ENCODE measurements around the gene CACNB2. TPM values are rescaled to one million over a fixed set of nuclear protein-coding genes. Genes with fewer than 3 reads are reported as not detected.

CACNB2 gene
- total RNA-seq, 1 experiment from 2014 or later, result 34.1 TPM

DNA sequence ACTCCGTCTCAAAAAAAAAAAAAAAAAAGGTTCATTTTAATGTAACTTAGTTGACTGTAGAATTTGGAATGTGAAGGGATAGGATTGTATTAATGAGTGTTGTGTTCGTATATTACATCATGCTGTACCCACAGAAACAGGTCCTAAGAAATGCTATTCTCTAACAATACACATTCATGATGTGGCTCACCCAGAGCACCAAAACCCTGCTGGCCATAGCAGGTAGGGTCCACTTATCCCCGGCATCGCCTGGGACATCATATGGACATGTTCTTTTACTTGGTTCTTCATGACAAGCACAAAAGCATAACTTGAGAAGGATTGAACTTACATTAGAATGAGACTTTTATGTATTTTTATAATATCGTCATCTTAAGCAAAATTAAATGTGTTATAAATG is 241.5 kb downstream of the CACNB2 start:
- no peak overlapping the region for H3K27ac ChIP-seq (ENCODE audit: low read depth, low read length, poor library complexity, severe bottlenecking)
- H3K27me3 ChIP-seq (replicated peaks; ENCODE audit: insufficient read depth, low read depth, low read length, poor library complexity), result no peaks in the 10 kb centered on the region
- intact Hi-C loops (cut with micrococcal nuclease; ENCODE audit: unreplicated experiment), result no loop called here
- DNase-seq (ENCODE audit: low spot score), result no peak
- ChIA-PET POLR2A (ENCODE audit: low non-redundant PET) (no interaction called here), CTCF (no interaction called here)
- BruUV-seq (replicated peaks), result no TSS peak
- no peak for TF ChIP-seq EZH2 (IDR thresholded peaks at IDR 0.05; ENCODE audit: borderline replicate concordance, low read depth, low read length, poor library complexity, severe bottlenecking)
- TF ChIP-seq, protein P1, sequence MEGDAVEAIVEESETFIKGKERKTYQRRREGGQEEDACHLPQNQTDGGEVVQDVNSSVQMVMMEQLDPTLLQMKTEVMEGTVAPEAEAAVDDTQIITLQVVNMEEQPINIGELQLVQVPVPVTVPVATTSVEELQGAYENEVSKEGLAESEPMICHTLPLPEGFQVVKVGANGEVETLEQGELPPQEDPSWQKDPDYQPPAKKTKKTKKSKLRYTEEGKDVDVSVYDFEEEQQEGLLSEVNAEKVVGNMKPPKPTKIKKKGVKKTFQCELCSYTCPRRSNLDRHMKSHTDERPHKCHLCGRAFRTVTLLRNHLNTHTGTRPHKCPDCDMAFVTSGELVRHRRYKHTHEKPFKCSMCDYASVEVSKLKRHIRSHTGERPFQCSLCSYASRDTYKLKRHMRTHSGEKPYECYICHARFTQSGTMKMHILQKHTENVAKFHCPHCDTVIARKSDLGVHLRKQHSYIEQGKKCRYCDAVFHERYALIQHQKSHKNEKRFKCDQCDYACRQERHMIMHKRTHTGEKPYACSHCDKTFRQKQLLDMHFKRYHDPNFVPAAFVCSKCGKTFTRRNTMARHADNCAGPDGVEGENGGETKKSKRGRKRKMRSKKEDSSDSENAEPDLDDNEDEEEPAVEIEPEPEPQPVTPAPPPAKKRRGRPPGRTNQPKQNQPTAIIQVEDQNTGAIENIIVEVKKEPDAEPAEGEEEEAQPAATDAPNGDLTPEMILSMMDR (conservative IDR thresholded peaks at IDR 0.05; ENCODE audit: low read depth, low read length), result no peak
- no peaks in the 10 kb centered on the region for H3K36me3 ChIP-seq (ENCODE audit: insufficient read depth, low read length, poor library complexity, severe bottlenecking)
- H3K4me3 ChIP-seq (ENCODE audit: low read depth, low read length, poor library complexity, severe bottlenecking), result no peak overlapping the region
- no peaks in the 10 kb centered on the region for H3K9me3 ChIP-seq (ENCODE audit: low read depth, low read length, poor library complexity, severe bottlenecking)
- peaks cover 3% of the 10 kb centered on the region for H3K4me1 ChIP-seq (ENCODE audit: insufficient read depth, low read length, poor library complexity, severe bottlenecking)

DNA sequence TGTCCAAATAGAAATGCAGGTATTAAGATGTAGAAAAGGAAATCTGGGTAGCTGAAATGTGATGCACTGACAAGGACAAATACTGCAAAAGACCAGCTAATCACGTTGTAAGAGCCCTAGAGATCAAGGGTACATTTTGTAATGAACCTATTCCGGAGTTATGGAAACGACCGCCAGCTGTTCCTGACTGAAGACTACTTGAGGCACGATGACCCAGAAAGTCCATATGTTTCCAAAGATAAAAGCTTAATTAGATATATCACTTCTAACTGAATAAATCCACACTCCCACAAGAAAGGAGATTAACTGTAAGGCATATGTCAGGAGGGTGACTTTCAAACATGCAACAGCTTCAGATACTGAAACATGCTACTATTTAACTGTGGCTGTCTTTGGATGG is 257.7 kb downstream of the CACNB2 start:
- ChIA-PET POLR2A (ENCODE audit: low non-redundant PET) (no interaction called here), CTCF (no interaction called here)
- Histone ChIP-seq H3K27me3 (replicated peaks; ENCODE audit: insufficient read depth, low read depth, low read length, poor library complexity) (no peaks in the 10 kb centered on the region), H3K9me3 (ENCODE audit: low read depth, low read length, poor library complexity, severe bottlenecking) (no peaks in the 10 kb centered on the region), H3K36me3 (ENCODE audit: insufficient read depth, low read length, poor library complexity, severe bottlenecking) (no peaks in the 10 kb centered on the region), H3K4me3 (ENCODE audit: low read depth, low read length, poor library complexity, severe bottlenecking) (no peak overlapping the region), H3K4me1 (ENCODE audit: insufficient read depth, low read length, poor library complexity, severe bottlenecking) (peaks cover 6% of the 10 kb centered on the region), H3K27ac (ENCODE audit: low read depth, low read length, poor library complexity, severe bottlenecking) (no peak overlapping the region)
- TF ChIP-seq, protein P1 (conservative IDR thresholded peaks at IDR 0.05; ENCODE audit: low read depth, low read length), result no peak
- TF ChIP-seq EZH2 (IDR thresholded peaks at IDR 0.05; ENCODE audit: borderline replicate concordance, low read depth, low read length, poor library complexity, severe bottlenecking), result no peak
- no peak for DNase-seq (ENCODE audit: low spot score)
- intact Hi-C loops (cut with micrococcal nuclease; ENCODE audit: unreplicated experiment), result no loop called here
- no TSS peak for BruUV-seq (replicated peaks)

DNA sequence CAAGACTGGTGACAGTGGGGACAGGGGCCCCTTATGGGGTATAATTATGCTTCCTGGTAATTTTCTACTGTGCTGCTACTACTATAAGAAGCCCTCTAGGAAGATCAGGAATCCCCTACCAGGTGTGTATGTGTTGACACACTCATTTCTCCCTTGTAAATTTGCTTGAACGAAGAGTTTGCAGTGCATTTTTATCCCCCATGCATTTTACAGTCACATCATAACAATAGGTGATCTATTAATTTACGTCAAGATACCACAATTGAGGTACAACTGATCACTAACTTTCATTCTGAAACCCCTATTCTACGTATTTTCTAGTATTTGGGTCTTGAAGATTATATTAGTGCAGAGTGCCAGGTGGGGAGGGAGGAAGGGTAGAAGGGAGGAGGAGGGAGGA is 258.9 kb downstream of the CACNB2 start:
- no peak for TF ChIP-seq EZH2 (IDR thresholded peaks at IDR 0.05; ENCODE audit: borderline replicate concordance, low read depth, low read length, poor library complexity, severe bottlenecking)
- TF ChIP-seq, protein P1 (conservative IDR thresholded peaks at IDR 0.05; ENCODE audit: low read depth, low read length), result no peak
- intact Hi-C loops (cut with micrococcal nuclease; ENCODE audit: unreplicated experiment), result no loop called here
- no peak overlapping the region for H3K4me3 ChIP-seq (ENCODE audit: low read depth, low read length, poor library complexity, severe bottlenecking)
- no peaks in the 10 kb centered on the region for H3K9me3 ChIP-seq (ENCODE audit: low read depth, low read length, poor library complexity, severe bottlenecking)
- no TSS peak for BruUV-seq (replicated peaks)
- H3K27me3 ChIP-seq (replicated peaks; ENCODE audit: insufficient read depth, low read depth, low read length, poor library complexity), result no peaks in the 10 kb centered on the region
- no peak for DNase-seq (ENCODE audit: low spot score)
- no peak overlapping the region for H3K27ac ChIP-seq (ENCODE audit: low read depth, low read length, poor library complexity, severe bottlenecking)
- ChIA-PET CTCF (no interaction called here), POLR2A (ENCODE audit: low non-redundant PET) (no interaction called here)
- H3K4me1 ChIP-seq (ENCODE audit: insufficient read depth, low read length, poor library complexity, severe bottlenecking), result peaks cover 6% of the 10 kb centered on the region
- H3K36me3 ChIP-seq (ENCODE audit: insufficient read depth, low read length, poor library complexity, severe bottlenecking), result no peaks in the 10 kb centered on the region
